Ishikawa (cell line): ENCODE measurements around the gene MAP3K2.

ENCODE experiments used
- CREB1 ChIP-seq: IDR thresholded peaks from 2 replicates; pipeline ENCODE4 v1.6.1; 2012; ENCODE audit warnings: low read depth
- EGR1 ChIP-seq: IDR thresholded peaks from 2 replicates; pipeline ENCODE4 v1.6.1; 2012
- EP300 ChIP-seq: IDR thresholded peaks from 2 replicates; pipeline ENCODE4 v1.6.1; 2012; ENCODE audit warnings: borderline replicate concordance
- FOXM1 ChIP-seq: IDR thresholded peaks from 2 replicates; pipeline ENCODE4 v1.6.1; 2012; ENCODE audit warnings: low read depth, borderline replicate concordance
- RAD21 ChIP-seq: IDR thresholded peaks from 2 replicates; pipeline ENCODE4 v1.6.1; 2012; ENCODE audit warnings: low read depth
- TAF1 ChIP-seq: IDR thresholded peaks from 2 replicates; pipeline ENCODE4 v1.6.1; 2012; ENCODE audit warnings: low read depth, mild to moderate bottlenecking
- YY1 ChIP-seq: IDR thresholded peaks from 2 replicates; pipeline ENCODE4 v1.6.1; 2012; ENCODE audit warnings: low read depth
- ZBTB7A ChIP-seq: IDR thresholded peaks from 2 replicates; pipeline ENCODE4 v1.6.1; 2012; ENCODE audit warnings: low read depth
- TF ChIP-seq, protein P1 (sequence below): IDR thresholded peaks from 2 replicates; pipeline ENCODE4 v1.6.1; 2012
- TF ChIP-seq, protein P2 (sequence below): IDR thresholded peaks from 2 replicates; pipeline ENCODE4 v1.6.1; 2012
- TF ChIP-seq, protein P3 (sequence below): IDR thresholded peaks from 2 replicates; pipeline ENCODE4 v1.6.1; 2012; ENCODE audit warnings: low read depth, mild to moderate bottlenecking

DNA sequence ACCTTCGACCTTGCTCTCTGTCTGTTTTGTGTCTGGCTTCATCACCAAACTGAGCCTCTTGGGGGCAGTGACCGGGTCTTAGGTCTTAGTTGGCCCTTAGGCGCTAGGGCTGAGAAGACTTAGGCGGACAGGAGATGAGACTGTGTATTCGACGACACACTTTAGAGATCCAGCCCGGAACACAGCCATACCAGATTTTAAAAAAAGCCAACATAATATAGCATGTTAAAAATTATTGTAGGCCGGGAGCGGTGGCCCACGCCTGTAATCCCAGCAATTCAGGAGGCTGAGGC is 21.0 kb upstream of the MAP3K2 start:
- TF ChIP-seq RAD21 = no peak
- TF ChIP-seq FOXM1 = no peak
- TF ChIP-seq, protein P1, sequence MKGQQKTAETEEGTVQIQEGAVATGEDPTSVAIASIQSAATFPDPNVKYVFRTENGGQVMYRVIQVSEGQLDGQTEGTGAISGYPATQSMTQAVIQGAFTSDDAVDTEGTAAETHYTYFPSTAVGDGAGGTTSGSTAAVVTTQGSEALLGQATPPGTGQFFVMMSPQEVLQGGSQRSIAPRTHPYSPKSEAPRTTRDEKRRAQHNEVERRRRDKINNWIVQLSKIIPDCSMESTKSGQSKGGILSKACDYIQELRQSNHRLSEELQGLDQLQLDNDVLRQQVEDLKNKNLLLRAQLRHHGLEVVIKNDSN = no peak
- TF ChIP-seq, protein P2, sequence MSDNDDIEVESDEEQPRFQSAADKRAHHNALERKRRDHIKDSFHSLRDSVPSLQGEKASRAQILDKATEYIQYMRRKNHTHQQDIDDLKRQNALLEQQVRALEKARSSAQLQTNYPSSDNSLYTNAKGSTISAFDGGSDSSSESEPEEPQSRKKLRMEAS = no peak
- TF ChIP-seq EGR1 = no peak
- no peak for TF ChIP-seq CREB1
- TF ChIP-seq, protein P3, sequence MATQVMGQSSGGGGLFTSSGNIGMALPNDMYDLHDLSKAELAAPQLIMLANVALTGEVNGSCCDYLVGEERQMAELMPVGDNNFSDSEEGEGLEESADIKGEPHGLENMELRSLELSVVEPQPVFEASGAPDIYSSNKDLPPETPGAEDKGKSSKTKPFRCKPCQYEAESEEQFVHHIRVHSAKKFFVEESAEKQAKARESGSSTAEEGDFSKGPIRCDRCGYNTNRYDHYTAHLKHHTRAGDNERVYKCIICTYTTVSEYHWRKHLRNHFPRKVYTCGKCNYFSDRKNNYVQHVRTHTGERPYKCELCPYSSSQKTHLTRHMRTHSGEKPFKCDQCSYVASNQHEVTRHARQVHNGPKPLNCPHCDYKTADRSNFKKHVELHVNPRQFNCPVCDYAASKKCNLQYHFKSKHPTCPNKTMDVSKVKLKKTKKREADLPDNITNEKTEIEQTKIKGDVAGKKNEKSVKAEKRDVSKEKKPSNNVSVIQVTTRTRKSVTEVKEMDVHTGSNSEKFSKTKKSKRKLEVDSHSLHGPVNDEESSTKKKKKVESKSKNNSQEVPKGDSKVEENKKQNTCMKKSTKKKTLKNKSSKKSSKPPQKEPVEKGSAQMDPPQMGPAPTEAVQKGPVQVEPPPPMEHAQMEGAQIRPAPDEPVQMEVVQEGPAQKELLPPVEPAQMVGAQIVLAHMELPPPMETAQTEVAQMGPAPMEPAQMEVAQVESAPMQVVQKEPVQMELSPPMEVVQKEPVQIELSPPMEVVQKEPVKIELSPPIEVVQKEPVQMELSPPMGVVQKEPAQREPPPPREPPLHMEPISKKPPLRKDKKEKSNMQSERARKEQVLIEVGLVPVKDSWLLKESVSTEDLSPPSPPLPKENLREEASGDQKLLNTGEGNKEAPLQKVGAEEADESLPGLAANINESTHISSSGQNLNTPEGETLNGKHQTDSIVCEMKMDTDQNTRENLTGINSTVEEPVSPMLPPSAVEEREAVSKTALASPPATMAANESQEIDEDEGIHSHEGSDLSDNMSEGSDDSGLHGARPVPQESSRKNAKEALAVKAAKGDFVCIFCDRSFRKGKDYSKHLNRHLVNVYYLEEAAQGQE = no peak
- TF ChIP-seq ZBTB7A = no peak; the same call in 1 of the 2 replicates
- no peak for TF ChIP-seq EP300
- no peak for TF ChIP-seq TAF1
- no peak for TF ChIP-seq YY1
